ENCODE measurements around the gene CELF1. TPM values are rescaled to one million over a fixed set of nuclear protein-coding genes. Genes with fewer than 3 reads are reported as not detected.

CELF1 gene
- total RNA-seq, 4 donors from 2014 or later, result 93.8 to 153 (median 121) TPM

DNA sequence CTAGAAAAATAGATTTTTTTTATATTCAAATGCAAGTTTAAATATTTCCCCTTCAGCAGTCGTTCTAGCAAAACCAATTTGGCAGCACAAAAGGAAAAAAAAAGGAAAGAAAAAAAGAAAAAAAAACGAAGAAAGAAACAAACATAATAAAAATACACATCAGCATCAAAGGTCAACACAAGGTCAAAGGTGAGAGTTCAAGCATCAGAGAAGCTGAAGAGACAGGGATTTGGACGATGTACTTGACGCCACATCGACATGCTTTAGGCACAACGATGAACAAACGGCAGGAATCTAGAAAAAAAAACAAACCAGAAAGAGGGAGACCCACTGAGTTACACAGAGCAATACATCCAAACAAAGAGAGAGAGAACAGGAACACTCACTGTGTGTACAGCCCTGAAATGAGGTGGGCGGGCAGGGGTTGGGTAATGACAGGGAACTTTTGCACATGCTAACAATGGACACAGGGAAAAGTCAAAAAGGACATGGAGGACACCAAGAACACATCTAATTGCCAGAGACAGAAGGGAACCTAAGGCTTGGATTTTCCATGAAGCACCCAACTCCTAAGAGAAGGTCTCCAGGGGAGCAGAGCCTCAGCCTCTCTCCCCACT lies 84.2 kb downstream of the CELF1 start:
- TF ChIP-seq, protein P1, sequence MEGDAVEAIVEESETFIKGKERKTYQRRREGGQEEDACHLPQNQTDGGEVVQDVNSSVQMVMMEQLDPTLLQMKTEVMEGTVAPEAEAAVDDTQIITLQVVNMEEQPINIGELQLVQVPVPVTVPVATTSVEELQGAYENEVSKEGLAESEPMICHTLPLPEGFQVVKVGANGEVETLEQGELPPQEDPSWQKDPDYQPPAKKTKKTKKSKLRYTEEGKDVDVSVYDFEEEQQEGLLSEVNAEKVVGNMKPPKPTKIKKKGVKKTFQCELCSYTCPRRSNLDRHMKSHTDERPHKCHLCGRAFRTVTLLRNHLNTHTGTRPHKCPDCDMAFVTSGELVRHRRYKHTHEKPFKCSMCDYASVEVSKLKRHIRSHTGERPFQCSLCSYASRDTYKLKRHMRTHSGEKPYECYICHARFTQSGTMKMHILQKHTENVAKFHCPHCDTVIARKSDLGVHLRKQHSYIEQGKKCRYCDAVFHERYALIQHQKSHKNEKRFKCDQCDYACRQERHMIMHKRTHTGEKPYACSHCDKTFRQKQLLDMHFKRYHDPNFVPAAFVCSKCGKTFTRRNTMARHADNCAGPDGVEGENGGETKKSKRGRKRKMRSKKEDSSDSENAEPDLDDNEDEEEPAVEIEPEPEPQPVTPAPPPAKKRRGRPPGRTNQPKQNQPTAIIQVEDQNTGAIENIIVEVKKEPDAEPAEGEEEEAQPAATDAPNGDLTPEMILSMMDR (IDR thresholded peaks at IDR 0.05; ENCODE audit: low read depth), result no peak

GRCh38 chr11:47467357-47467756 lies 85.6 kb downstream of the CELF1 start:
- TF ChIP-seq, protein P1 (IDR thresholded peaks at IDR 0.05; ENCODE audit: low read depth), result no peak

- TF ChIP-seq, protein P1 (IDR thresholded peaks at IDR 0.05; ENCODE audit: low read depth), result no peak
Measured at GRCh38 chr11:47466701-47467250, 86.2 kb downstream of the CELF1 start.

GRCh38 chr11:47466201-47466600 lies 86.7 kb downstream of the CELF1 start:
- TF ChIP-seq, protein P1 (IDR thresholded peaks at IDR 0.05; ENCODE audit: low read depth), result no peak

GRCh38 chr11:47464483-47464882 lies 88.4 kb downstream of the CELF1 start:
- TF ChIP-seq, protein P1 (IDR thresholded peaks at IDR 0.05; ENCODE audit: low read depth), result no peak

- TF ChIP-seq, protein P1 (IDR thresholded peaks at IDR 0.05; ENCODE audit: low read depth), result no peak
Measured at GRCh38 chr11:47461876-47462275, 91.1 kb downstream of the CELF1 start.

DNA sequence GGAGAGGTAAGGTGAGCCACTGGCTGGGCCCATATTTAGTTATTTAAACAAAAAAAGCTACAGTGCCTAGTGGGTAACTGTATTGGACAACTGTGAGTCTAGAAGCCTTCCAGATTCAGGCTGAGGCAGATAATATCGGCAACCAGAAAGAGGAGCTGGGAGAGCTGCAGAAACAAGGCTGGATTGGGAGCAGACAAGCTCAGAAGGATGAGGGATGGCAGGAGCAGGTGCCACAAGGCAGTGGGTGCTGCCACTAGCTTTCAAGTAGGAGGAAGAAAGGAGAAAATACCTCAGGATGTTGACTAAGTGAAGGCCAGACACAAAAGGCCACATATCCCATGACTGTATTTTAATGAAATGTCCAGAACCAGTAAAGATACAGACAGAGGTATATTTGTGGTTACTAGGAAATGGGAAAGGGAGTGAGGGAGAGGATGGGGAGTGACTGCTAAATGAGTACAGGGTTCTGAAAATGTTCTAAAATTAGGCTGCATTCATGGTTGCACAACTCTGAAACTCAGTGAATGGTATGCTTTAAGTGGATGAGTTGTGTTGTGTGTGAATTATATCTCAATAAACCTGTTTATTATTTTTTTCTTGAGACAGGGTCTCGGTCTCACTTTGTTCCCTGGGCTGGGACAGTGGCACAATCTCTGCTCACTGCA lies 92.2 kb downstream of the CELF1 start:
- TF ChIP-seq, protein P1 (IDR thresholded peaks at IDR 0.05; ENCODE audit: low read depth), result no peak
